ENCODE data around the gene TMEM72. TPM values are rescaled to one million over a fixed set of nuclear protein-coding genes. Genes with fewer than 3 reads are reported as not detected.

TMEM72 gene
- total and polyA plus RNA-seq, 2 of the 13 experiments (the other 11 are each of a cell fraction or from before 2014, with no cell fraction given), result 0.04 TPM; not detected in 1

GRCh38 chr10:44980309-44981171 is 69.4 kb downstream of the TMEM72 start (continued):
- peak; percentile 37; the same call in 1 of the 2 replicates for TF ChIP-seq ZSCAN29 (CRISPR knock-in tag; conservative IDR thresholded peaks at IDR 0.05)
- no peak for TF ChIP-seq LRRFIP1 (CRISPR knock-in tag; conservative IDR thresholded peaks at IDR 0.05)
- TF ChIP-seq RXRA (CRISPR knock-in tag; IDR thresholded peaks at IDR 0.05), result peak; percentile 63
- no peak for TF ChIP-seq ZNF747 (CRISPR knock-in tag; IDR thresholded peaks at IDR 0.05; ENCODE audit: borderline replicate concordance)
- TF ChIP-seq GMEB1 (CRISPR knock-in tag; IDR thresholded peaks at IDR 0.05; ENCODE audit: borderline replicate concordance), result peak; percentile 21; the same call in 1 of the 2 replicates
- peak; percentile 87 for TF ChIP-seq FOXO1 (CRISPR knock-in tag; IDR thresholded peaks at IDR 0.05)
- TF ChIP-seq ZEB1 (IDR thresholded peaks at IDR 0.05; ENCODE audit: insufficient replicate concordance, low read depth), result no peak
- 0 out of 2 replicates have a peak, but pooled peaks have one; percentile 39 for TF ChIP-seq ZFP1 (CRISPR knock-in tag; IDR thresholded peaks at IDR 0.05)
- no peak; the same call in 1 of the 2 replicates for TF ChIP-seq SAFB2 (CRISPR knock-in tag; IDR thresholded peaks at IDR 0.05; ENCODE audit: borderline replicate concordance, low read depth)
- peak; percentile 66; the same call in 1 of the 2 replicates for TF ChIP-seq HMG20A (CRISPR knock-in tag; IDR thresholded peaks at IDR 0.05; ENCODE audit: borderline replicate concordance)
- TF ChIP-seq ATF2 (CRISPR knock-in tag; IDR thresholded peaks at IDR 0.05), result no peak; the same call in 1 of the 2 replicates
- no peak for TF ChIP-seq NPAS2 (CRISPR knock-in tag; IDR thresholded peaks at IDR 0.05; ENCODE audit: borderline replicate concordance)
- no peak for TF ChIP-seq CENPBD1 (CRISPR knock-in tag; IDR thresholded peaks at IDR 0.05; ENCODE audit: borderline replicate concordance, low read depth)
- peak in 1 of 2 experiments; percentile 73; a peak in 2 of 4 replicates for TF ChIP-seq ATF4 (CRISPR knock-in tag; IDR thresholded peaks at IDR 0.05)
- TF ChIP-seq GFI1 (CRISPR knock-in tag; IDR thresholded peaks at IDR 0.05; ENCODE audit: borderline replicate concordance), result peak; percentile 73
- TF ChIP-seq PTBP1 (IDR thresholded peaks at IDR 0.05; ENCODE audit: low read depth, low read length, poor library complexity, severe bottlenecking), result no peak
- TF ChIP-seq CTCF (CRISPR knock-in tag; IDR thresholded peaks at IDR 0.05), result peak; percentile 82
- TF ChIP-seq ZNF34 (CRISPR knock-in tag; IDR thresholded peaks at IDR 0.05; ENCODE audit: borderline replicate concordance), result peak; percentile 42; the same call in 1 of the 2 replicates
- peak; percentile 72 for TF ChIP-seq PITX1 (CRISPR knock-in tag; IDR thresholded peaks at IDR 0.05)
